ENCODE data around the gene RPS14. TPM values are rescaled to one million over a fixed set of nuclear protein-coding genes. Genes with fewer than 3 reads are reported as not detected.

RPS14 gene
- total and polyA plus RNA-seq, 8 donors = 1,164 to 2,138 (median 1,539) TPM

DNA sequence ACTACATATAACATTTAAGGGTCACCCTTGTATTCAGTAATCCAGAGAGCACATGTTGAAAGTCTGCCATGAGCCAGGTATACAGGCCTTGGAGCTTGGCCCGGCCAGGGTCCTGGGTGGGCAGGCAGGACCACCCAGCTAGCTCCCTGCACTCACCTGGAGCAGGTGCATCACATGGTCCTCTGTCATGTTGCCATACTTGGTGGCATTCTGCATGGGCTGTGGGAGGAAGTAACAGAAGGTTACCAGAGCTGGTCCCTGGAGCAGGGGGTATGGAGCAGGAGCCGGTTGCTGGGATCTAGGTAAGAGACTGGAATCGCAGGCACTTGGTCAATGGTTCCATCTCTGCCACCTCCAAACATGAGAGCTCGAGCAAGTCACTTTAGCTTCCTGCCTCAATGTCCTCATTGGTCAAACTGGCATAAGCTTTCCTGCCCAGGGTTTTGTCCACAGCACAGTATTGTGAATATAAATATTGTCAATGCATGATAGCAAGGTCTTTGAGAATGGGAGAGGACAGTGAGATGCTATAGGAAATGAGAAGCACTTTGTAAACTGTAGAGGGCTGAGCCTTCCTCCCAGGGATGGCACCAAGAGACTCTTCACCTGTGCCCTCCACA lies 43.3 kb downstream of the RPS14 start:
- 56 to 72% methylated on average over 4 of the region's 4 CpGs for WGBS, 2 donors
- TF ChIP-seq, protein P1, sequence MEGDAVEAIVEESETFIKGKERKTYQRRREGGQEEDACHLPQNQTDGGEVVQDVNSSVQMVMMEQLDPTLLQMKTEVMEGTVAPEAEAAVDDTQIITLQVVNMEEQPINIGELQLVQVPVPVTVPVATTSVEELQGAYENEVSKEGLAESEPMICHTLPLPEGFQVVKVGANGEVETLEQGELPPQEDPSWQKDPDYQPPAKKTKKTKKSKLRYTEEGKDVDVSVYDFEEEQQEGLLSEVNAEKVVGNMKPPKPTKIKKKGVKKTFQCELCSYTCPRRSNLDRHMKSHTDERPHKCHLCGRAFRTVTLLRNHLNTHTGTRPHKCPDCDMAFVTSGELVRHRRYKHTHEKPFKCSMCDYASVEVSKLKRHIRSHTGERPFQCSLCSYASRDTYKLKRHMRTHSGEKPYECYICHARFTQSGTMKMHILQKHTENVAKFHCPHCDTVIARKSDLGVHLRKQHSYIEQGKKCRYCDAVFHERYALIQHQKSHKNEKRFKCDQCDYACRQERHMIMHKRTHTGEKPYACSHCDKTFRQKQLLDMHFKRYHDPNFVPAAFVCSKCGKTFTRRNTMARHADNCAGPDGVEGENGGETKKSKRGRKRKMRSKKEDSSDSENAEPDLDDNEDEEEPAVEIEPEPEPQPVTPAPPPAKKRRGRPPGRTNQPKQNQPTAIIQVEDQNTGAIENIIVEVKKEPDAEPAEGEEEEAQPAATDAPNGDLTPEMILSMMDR (IDR thresholded peaks at IDR 0.05) = no peak
- no peaks in the 10 kb centered on the region for H3K36me3 ChIP-seq
- H3K27ac ChIP-seq = no peak overlapping the region
- intact Hi-C loops (cut with DNase I) = no loop called here
- DNase-seq (no peak), ATAC-seq (no peak), FAIRE-seq (no peak)
- no peak overlapping the region for H3K4me3 ChIP-seq
- H3K27me3 ChIP-seq = no peaks in the 10 kb centered on the region
- no peaks in the 10 kb centered on the region for H3K9me3 ChIP-seq
- peaks cover 0 to 6% (median 0%) of the 10 kb centered on the region in 3 donors for H3K4me1 ChIP-seq

DNA sequence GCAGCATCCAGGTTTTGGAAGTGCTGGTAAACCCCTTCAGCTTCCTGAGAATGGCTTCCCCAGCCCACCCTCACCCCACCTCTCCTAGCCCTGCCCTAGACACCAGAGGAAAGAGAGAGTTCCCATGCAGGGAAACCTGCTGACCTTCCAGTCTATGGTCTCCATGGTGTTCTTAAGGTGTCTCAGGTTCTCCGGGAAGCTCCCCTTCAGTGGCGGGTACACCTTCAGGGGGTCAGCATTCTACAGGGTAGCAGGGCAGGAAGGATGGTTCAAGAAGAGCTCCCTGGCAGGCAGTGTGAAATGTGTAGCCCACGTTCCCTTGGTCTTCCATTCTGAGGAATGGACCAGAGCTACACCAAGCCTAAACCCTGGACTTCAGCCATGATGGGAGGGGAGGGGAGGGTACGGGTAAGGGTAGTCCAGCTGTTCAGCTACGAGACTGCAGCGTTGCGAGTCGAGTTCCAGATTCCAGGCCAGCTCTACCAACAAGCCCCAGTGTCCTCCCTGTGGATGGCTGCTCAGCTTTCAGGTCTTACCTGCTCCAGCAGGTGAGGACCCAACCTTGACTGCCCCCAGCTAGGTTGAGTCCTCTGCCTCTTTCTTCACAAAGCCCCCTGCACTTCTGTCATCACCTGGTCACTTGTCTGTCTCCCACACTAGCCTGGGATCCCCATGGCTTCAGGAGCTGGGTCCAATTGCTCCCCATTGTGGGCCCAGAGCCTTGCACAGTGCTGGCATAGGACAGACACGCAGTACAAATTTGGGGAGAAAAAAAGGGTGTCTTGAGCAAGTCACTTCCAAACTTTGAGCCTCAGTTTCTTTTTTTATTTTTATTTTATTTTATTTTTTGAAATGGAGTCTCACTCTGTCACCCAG lies 44.4 kb downstream of the RPS14 start:
- Histone ChIP-seq H3K4me3 (no peak overlapping the region), H3K9me3 (no peaks in the 10 kb centered on the region), H3K36me3 (no peaks in the 10 kb centered on the region), H3K27ac (no peak overlapping the region), H3K27me3 (no peaks in the 10 kb centered on the region), H3K4me1 (peaks cover 0 to 4% (median 0%) of the 10 kb centered on the region in 3 donors)
- TF ChIP-seq, protein P1 (IDR thresholded peaks at IDR 0.05) = no peak
- 70 to 82% methylated on average over 9 of the region's 9 CpGs for WGBS, 2 donors
- FAIRE-seq (no peak), DNase-seq (no peak), ATAC-seq (no peak)
- intact Hi-C loops (cut with DNase I) = no loop called here

DNA sequence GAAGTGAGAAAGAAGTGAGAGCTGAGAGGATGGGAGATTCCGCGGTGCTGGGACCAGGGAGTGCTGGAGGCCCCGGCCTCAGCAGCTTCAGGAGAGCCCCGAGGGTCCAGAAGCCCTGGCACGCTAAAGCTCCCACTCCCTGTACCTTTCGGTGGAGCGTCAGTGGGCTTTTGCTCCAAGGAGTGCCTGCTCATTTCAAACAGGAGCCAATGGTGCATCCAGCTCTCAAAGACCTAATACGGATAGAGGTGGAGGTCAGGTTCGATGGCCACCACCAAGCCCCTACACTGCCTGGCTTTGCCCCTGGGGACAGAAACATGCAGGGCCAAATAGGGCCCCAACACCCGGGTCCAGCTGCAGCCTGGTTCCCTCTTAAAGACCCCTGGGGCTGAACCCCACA lies 45.0 kb downstream of the RPS14 start:
- Histone ChIP-seq H3K4me1 (no peaks in the 10 kb centered on the region), H3K36me3 (no peaks in the 10 kb centered on the region), H3K27ac (no peak overlapping the region), H3K9me3 (no peaks in the 10 kb centered on the region), H3K4me3 (no peak overlapping the region), H3K27me3 (no peaks in the 10 kb centered on the region)
- WGBS, 2 donors = 90 to 92% methylated on average over 10 of the region's 10 CpGs
- DNase-seq = no peak
- ATAC-seq = no peak
- FAIRE-seq = no peak
- TF ChIP-seq, protein P1 (IDR thresholded peaks at IDR 0.05) = no peak
- intact Hi-C loops (cut with DNase I) = no loop called here

DNA sequence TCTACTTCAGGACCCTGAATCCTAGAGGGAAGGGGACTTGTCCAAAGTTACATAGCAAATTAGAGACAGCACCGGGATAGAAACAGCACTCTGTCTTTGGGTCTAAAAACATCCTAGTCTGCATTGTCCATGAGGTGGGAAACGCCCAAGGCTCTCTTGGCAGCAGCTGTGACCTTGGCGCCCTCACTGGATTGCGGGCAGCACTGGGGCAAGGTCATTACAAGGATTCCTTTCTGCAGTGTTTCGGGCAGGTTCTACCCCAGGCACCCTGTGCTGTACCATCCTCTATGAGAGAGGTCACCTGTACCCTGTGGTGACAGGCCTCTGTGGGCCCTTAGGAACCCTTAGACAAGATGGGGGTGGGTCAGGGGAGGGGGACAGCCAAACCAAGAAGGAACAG lies 45.4 kb downstream of the RPS14 start:
- DNase-seq = no peak
- H3K4me1 ChIP-seq = no peaks in the 10 kb centered on the region
- H3K27ac ChIP-seq = no peak overlapping the region
- ATAC-seq = no peak
- no peak for FAIRE-seq
- H3K4me3 ChIP-seq = no peak overlapping the region
- WGBS, 2 donors = 46 to 51% methylated on average over 5 of the region's 5 CpGs
- no peaks in the 10 kb centered on the region for H3K9me3 ChIP-seq
- intact Hi-C loops (cut with DNase I) = no loop called here
- H3K27me3 ChIP-seq = no peaks in the 10 kb centered on the region
- H3K36me3 ChIP-seq = peaks cover 0 to under 1% (median 0%) of the 10 kb centered on the region in 3 donors
- TF ChIP-seq, protein P1 (IDR thresholded peaks at IDR 0.05) = no peak

Measured in pancreas (tissue), 10 donors.